Natural killer cell treated with Interleukin-12 subunit alpha and Interleukin-12 subunit beta and Interleukin-15 and Interleukin-18, amount 100 ng/mL, for 72 hours (primary cell): ENCODE data around the gene HOXB4. TPM values are rescaled to one million over a fixed set of nuclear protein-coding genes. Genes with fewer than 3 reads are reported as not detected.
A peak's percentile ranks its signal among the peaks of the same experiment; 100 is the strongest.

ENCODE experiments used
- ATAC-seq, 2 donors: fragments of 150-1000 bp; cut with Tn5 transposase in 1 of 2; sonication (Bioruptor Pico), chemical (Tn5 transposase) in 1 of 2; 2 replicates each; pipeline ENCODE4 v1.10.0; 2021
- DNase-seq: peaks from one replicate; pipeline ENCODE4 v3.0.0; 2022; ENCODE audit warnings: low spot score
- H3K27ac Mint-ChIP-seq, 2 donors: 1 replicate in 1 of 2; 2 replicates in 1 of 2; pipeline ENCODE4 v1.8.0; 2022; ENCODE audit warnings: mixed read lengths in 2 of 2, mild to moderate bottlenecking in 1 of 2, moderate library complexity in 1 of 2
- H3K27me3 Mint-ChIP-seq, 2 donors: 1 replicate in 1 of 2; 2 replicates in 1 of 2; pipeline ENCODE4 v1.8.0; 2022; ENCODE audit warnings: mixed read lengths in 2 of 2
- H3K36me3 Mint-ChIP-seq: one replicate; pipeline ENCODE4 v1.8.0; 2022; ENCODE audit warnings: mixed read lengths
- H3K4me1 Mint-ChIP-seq, 2 donors: 1 replicate in 1 of 2; 2 replicates in 1 of 2; pipeline ENCODE4 v1.8.0; 2022; ENCODE audit warnings: low read depth in 2 of 2, mixed read lengths in 2 of 2, mild to moderate bottlenecking in 1 of 2
- H3K4me3 Mint-ChIP-seq: one replicate; pipeline ENCODE4 v1.8.0; 2022; ENCODE audit warnings: mixed read lengths
- H3K9me3 Mint-ChIP-seq: 2 replicates; pipeline ENCODE4 v1.8.0; 2022; ENCODE audit warnings: mixed read lengths
- total RNA-seq, 2 donors: library from RNA; stranded (reverse); gene quantifications; one replicate each; pipeline ENCODE4 v1.2.3, GENCODE V29; 2022

The HOXB4 gene
- total RNA-seq, 2 donors from 2014 or later: 6.9 to 8.2 TPM

DNA sequence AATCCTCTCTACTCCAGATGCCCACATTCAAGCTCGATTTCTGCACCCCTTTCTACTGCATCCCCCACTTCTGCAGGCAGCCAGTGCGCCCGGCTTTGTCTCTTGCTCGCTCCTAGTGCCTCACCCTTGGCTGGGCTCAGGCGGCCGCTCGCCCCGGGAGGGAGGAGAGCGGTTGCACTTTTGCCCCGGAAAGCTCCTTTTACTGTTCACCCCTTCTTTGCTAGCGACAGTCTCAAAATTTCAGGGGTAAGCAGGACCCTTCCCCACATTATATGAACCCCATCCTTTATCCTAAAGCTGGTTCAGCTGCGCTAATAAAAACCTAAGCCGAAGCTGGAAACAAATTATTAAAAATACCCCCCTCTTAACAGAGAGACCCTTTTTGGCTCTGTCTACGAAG, 14.4 kb upstream of the HOXB4 start:
- Mint-ChIP-seq H3K9me3 (no peaks in the 10 kb centered on the region), H3K36me3 (no peaks in the 10 kb centered on the region), H3K27me3 (peaks cover 48 to 59% of the 10 kb centered on the region in 2 donors), H3K4me1 (peaks cover 38 to 42% of the 10 kb centered on the region in 2 donors), H3K27ac (peak overlapping the region in 1 of 2 donors; percentile 39), H3K4me3 (peak overlapping the region; percentile 88)
- ATAC-seq: peak in 1 of 2 donors; percentile 37
- no peak for DNase-seq

DNA sequence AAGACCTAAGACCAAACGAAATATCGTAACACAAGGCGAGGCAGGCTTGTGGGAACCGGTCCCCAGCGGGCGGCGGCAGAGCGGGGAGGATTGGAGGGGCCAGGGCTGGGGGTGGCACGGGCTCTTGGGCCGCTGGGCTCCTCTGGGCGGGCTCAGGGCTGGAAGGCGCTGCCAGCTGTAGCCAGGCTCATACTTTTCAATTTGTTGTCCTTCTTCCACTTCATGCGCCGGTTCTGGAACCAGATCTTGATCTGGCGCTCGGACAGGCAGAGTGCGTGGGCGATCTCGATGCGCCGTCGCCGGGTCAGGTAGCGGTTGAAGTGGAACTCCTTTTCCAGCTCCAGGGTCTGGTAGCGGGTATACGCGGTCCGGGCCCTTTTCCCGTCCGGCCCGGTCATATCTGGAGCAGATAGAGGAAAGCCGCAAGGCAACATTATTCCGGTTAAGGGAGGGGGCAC, 13.9 kb upstream of the HOXB4 start:
- Mint-ChIP-seq H3K9me3 (no peaks in the 10 kb centered on the region), H3K27ac (no peak overlapping the region), H3K4me1 (peaks cover 37 to 39% of the 10 kb centered on the region in 2 donors), H3K27me3 (peaks cover 46 to 59% of the 10 kb centered on the region in 2 donors), H3K4me3 (no peak overlapping the region), H3K36me3 (no peaks in the 10 kb centered on the region)
- no peak for ATAC-seq
- no peak for DNase-seq

DNA sequence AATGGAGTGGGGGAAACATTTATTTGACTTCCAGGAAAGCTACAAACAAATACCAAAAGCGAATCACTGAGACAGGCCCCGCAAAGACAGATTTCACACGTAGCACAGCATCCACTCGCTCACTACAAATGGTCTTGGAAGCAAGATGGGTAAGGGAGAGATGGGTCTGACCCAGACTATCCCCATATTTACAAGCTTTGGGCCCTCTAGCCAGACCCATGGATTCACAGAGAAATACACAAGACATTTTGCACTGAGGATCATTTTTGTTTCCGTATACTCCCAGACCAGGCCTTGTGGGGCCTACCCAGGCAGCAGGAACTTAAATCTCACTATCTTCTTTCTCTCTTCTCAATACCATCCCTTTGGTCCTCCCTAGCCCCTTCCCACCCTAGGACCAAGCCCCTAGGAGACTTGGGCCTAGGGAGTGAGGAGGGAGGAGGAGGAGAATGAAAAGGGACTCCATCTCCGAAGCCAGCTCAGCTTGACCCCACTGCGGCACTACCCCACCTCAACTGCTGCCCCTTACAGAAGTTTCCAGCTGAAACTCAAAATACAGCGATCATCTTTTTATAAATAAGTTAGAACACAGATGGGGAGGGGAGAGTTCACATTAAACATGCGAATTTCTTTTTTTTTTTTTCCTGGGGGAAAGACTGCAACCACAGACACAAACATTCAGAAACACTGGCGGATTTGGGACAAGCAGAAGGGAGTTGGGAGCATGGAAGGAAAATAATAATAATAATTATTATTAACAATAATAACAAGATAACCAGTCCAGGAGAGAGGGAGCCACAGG, 13.3 kb upstream of the HOXB4 start:
- Mint-ChIP-seq H3K9me3 (no peaks in the 10 kb centered on the region), H3K27me3 (peaks cover 40 to 55% of the 10 kb centered on the region in 2 donors), H3K4me3 (peak overlapping the region; percentile 40), H3K4me1 (peaks cover 32 to 35% of the 10 kb centered on the region in 2 donors), H3K27ac (no peak overlapping the region), H3K36me3 (no peaks in the 10 kb centered on the region)
- no peak for ATAC-seq
- DNase-seq: no peak

DNA sequence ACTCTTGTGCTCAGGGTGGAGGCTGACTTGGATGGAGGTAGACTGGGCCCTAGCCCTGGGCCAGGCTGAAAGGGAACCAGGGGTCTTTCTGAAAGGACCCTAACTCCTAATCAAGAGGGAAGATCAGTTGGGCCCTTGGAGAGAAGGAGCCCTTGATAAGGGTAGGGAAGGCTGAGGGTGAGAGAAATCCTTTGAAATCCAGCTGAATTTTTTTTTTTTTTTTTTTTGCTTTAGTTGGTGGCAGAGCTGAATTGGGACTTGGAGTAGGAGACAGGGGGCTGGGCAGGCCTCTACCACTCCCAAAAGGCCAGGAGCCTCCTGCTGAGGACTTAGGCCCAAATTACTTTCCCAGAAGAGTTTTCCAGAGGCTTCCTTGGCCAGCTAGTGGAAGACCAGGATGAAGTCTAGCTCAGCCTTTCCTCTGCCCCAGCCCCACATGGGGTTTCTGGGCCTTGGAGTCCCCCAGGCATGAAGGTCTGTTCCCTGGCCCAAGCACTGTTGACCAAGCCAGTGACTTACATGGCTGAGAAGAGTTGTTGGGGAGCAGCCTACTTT, 12.5 kb upstream of the HOXB4 start:
- ATAC-seq (no peak), DNase-seq (no peak)
- H3K4me1 Mint-ChIP-seq: peaks cover 32 to 37% of the 10 kb centered on the region in 2 donors
- no peaks in the 10 kb centered on the region for H3K36me3 Mint-ChIP-seq
- H3K27ac Mint-ChIP-seq: no peak overlapping the region
- H3K27me3 Mint-ChIP-seq: peaks cover 32 to 55% of the 10 kb centered on the region in 2 donors
- no peaks in the 10 kb centered on the region for H3K9me3 Mint-ChIP-seq
- H3K4me3 Mint-ChIP-seq: peak overlapping the region; percentile 6

DNA sequence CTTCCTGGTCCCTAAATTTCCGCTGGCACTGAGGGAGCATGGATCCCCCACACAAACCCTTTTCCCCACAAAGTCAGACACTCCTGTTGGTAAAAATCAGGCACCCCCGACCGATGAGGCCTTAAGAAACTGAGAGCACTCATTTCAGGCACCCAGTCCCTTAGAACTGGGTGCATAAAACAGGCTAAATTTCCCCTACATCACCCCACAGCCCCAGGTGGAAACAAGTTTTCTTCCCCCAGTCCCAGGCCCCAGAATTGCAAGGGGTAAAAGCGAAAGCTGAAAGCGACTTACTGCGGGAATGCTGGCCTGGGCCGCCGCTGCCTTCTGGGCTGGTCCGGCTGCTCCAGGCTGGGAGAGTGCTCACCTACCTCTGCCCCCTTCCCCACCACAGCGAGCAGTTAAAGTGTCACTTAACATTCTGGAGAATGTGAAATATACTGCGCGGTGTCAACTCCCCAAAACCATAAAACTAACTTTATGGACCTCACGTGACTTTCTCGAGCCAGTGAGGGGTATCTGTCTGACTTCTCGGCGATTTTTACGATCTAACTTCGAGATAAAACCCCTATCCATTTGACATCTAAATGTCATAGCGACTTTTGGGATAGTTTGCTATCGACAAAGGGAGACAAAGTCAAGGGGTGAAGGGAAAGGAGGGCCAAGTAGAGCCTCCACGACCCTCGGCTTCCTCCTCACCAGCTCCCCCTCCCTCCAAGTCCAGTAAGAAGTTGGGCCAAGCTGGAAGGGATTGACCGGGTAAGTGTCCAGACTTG, 11.9 kb upstream of the HOXB4 start, which contains the start of gene HOXB3:
Gene HOXB3, minus strand, starts transcription at position 411 of the 776 bp plus-strand sequence. CDS start 37,767 bp downstream, outside the sequence.
- Mint-ChIP-seq H3K9me3 (no peaks in the 10 kb centered on the region), H3K36me3 (no peaks in the 10 kb centered on the region), H3K27ac (no peak within 1 kb of the TSS), H3K4me3 (peak within 1 kb of the TSS; percentile 6), H3K4me1 (peaks cover 33 to 43% of the 10 kb centered on the region in 2 donors), H3K27me3 (peaks cover 25 to 52% of the 10 kb centered on the region in 2 donors)
- DNase-seq: no peak
- ATAC-seq: no peak

DNA sequence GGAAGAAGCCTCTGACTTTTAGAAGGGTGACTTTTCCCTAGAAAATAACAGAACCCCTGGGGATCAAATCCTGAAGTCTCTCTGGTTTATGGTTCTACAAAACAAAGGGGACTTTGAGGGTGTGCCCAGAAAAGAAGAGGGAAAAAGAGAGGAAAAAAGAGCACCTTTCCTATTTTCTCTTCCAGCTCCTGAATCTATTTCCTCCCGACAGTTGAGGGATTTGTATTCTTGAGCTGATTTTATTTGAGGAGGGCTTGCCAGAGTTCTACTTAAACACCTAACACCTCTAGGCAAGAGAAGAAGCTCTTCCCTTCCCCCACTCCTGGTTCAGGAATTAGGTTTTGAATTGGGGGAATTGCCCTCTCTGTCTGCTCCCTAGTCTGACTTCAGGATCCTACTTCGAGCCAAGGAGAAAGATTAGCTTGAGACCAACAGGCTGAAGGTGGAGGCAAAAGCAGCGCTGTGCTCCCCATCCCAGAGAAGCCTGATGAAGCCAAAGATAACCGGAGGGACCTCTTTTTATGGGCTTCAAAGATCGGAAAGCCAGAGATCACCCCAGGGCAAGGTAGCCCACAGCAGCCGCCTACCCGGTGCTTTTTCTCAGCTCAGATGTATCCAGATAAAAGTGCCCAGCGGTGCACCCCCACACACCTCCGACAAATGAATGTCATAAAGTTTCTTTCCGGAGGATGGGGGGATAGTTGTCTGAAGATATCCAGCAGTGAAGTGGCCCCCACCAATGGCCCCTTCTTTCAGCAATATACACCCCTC, 11.1 kb upstream of the HOXB4 start:
- Mint-ChIP-seq H3K27me3 (peaks cover 24 to 52% of the 10 kb centered on the region in 2 donors), H3K4me3 (no peak overlapping the region), H3K27ac (no peak overlapping the region), H3K36me3 (no peaks in the 10 kb centered on the region), H3K9me3 (no peaks in the 10 kb centered on the region), H3K4me1 (peaks cover 41 to 48% of the 10 kb centered on the region in 2 donors)
- ATAC-seq: no peak
- no peak for DNase-seq

DNA sequence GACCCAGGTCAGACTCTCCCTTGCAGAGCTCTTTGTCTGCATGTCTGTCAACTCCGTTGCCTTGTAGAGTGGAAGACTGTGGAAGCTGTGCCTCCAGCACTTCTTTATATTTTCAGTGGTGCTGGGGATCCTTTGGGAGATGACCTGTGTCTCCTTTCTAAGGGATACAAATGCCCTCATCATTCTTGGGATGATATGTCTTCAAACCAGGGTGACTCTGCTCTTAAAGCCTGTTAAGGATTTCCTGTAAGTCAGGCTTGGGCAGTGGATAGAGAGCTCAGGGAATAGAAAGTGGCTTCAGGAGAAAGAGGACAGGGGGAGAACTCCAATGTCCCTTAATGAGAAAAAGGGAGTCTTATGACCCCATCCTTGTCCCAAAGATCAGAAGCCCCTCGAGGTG, 10.4 kb upstream of the HOXB4 start:
- no peaks in the 10 kb centered on the region for H3K9me3 Mint-ChIP-seq
- DNase-seq (no peak), ATAC-seq (no peak)
- H3K36me3 Mint-ChIP-seq: no peaks in the 10 kb centered on the region
- no peak overlapping the region for H3K27ac Mint-ChIP-seq
- no peak overlapping the region for H3K4me3 Mint-ChIP-seq
- H3K4me1 Mint-ChIP-seq: peaks cover 39 to 42% of the 10 kb centered on the region in 2 donors
- H3K27me3 Mint-ChIP-seq: peaks cover 24 to 57% of the 10 kb centered on the region in 2 donors

DNA sequence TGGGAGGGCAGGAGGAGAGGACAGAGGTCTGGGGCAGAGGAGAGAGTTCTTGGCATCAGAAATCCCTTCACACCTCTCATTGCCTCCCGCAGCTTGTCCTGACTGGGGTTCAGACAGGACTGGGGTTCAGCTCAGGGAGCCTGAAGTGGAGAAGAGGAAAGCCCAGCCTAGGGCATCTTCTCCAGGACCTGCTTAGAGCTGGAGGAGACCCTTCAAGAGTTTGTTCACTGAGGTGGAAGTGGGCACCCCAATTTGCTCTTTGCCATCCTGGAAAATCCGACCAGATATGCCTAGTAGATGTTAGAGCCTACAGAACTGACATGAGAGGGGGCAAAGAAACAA, 9.9 kb upstream of the HOXB4 start:
- Mint-ChIP-seq H3K9me3 (no peaks in the 10 kb centered on the region), H3K36me3 (no peaks in the 10 kb centered on the region), H3K4me1 (peaks cover 37 to 40% of the 10 kb centered on the region in 2 donors), H3K4me3 (no peak overlapping the region), H3K27me3 (peaks cover 24 to 57% of the 10 kb centered on the region in 2 donors), H3K27ac (no peak overlapping the region)
- ATAC-seq (no peak), DNase-seq (no peak)

DNA sequence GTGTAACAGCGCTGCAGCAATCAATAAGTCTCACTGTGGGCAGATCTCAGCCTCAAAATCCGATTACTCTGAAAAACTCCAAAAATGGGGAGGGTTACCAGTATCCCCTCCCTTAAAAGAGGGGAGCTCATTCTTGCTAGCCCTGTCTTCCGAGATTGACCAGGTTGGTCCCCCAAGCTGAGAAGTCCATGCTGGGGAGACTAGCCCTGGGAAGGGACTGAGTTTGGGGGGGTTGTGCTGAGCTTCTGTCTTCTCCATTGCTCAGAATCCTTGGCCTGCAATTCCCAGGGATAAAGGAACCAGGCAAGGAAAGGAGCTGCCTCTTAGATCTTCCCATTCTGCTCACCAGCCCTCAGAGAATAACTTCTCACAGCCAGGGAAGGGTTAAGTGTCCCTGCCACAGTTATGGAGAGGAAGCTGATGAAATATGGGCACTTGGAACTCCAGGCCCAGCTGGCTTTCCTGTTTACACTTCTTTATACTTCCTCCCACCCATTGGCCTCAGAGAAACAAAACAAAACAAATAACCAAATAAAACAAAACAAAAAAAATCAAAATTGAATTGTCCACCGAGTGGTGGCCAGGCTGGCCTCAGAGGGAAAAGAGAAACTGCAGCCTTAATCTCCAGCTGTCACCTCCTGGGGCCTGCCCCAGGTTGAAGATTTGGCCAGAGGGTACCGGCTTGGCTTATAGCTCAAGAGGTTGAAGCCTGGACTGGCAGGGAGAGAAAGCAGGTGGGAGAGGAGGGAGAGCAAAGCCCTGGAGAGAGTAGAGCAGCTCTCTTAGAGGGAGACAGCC, 9.3 kb upstream of the HOXB4 start:
- ATAC-seq (no peak), DNase-seq (no peak)
- H3K4me1 Mint-ChIP-seq: peaks cover 34 to 37% of the 10 kb centered on the region in 2 donors
- H3K36me3 Mint-ChIP-seq: no peaks in the 10 kb centered on the region
- H3K9me3 Mint-ChIP-seq: no peaks in the 10 kb centered on the region
- H3K27me3 Mint-ChIP-seq: peaks cover 24 to 57% of the 10 kb centered on the region in 2 donors
- peak overlapping the region; percentile 31 for H3K4me3 Mint-ChIP-seq
- H3K27ac Mint-ChIP-seq: no peak overlapping the region

DNA sequence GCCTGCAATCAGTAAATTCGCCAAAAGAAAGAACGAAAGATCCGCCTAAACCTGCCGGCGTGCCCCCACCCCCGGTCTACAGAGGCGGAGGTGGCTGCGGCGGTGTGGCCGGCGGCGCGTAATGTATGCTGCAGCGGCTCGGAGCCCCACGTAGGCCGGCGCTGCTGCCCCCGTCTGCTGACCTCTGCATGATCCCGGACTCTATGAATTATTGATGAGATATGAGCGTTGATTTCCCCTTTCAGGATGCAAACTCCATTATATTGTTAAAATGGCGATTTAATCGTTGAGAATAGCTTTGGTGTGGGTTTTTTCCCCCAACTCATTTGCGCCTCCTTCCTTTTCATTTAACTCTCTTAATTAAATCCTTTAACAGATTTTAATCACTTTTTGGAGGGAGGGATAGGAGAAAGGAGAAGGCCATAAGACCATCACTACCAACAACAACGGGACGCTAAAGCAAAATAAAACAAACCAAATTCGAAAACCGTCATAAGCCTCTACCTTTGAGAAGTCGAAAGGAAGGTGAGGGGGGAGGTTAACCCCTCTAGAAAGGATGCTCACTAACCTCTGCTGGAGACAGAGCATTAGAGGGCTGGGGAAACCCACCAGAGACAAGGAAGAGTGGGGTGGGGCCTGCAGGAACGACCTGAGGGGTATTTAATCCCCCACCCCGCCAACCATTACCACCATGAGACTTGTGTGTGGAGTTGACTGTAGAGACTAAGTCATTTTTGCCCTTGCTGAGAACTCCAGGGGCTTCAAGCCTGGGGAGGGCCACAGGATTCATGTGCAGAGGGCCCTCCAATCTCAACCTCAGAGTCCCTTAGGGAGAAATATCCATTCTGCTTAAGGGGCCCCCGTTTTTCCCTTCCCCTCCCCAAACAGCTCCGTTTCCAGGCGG, 8.5 kb upstream of the HOXB4 start:
- DNase-seq (no peak), ATAC-seq (peak in 1 of 2 donors; percentile 50)
- Mint-ChIP-seq H3K9me3 (no peaks in the 10 kb centered on the region), H3K27me3 (peaks cover 20 to 54% of the 10 kb centered on the region in 2 donors), H3K4me1 (peaks cover 33 to 36% of the 10 kb centered on the region in 2 donors), H3K36me3 (no peaks in the 10 kb centered on the region), H3K4me3 (peak overlapping the region; percentile 97), H3K27ac (peak overlapping the region; percentile 60 to 93)

DNA sequence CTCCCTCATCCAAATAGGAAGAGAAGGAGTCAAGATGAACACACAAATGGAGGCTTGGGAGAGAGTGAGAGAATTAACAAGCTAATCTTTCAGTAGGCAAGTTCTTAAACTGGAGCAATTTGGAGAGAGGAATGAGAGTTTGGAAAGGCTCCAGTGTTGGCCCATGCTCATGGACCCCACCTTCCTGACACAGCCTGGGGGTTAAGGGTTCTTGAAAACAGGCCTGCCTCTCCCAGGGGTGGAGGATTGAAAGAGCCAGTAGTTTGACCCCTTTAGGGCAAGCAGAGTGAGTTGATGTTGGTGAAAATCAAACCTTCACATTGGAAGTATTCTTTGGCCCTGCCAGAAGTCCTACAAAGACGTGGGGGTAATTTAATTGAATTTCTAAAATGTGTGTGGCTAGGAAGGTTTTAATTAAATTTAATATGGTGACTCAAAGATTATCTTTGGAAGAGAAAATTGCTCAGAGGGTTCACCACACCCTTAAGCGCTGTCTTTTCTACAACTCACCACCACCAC, 6.1 kb upstream of the HOXB4 start:
- Mint-ChIP-seq H3K36me3 (no peaks in the 10 kb centered on the region), H3K27me3 (peaks cover 25 to 51% of the 10 kb centered on the region in 2 donors), H3K4me3 (peak overlapping the region; percentile 97), H3K4me1 (peaks cover 41 to 46% of the 10 kb centered on the region in 2 donors), H3K9me3 (no peaks in the 10 kb centered on the region), H3K27ac (peak overlapping the region; percentile 60 to 93)
- ATAC-seq: no peak
- DNase-seq: no peak
